ENCODE results near the gene FERD3L.
"Not testable (repeated sequence)": the region's sequence is repeated elsewhere in the genome, so short reads cannot be mapped to it uniquely, and the experiment has no call there.

FERD3L gene, protein sequence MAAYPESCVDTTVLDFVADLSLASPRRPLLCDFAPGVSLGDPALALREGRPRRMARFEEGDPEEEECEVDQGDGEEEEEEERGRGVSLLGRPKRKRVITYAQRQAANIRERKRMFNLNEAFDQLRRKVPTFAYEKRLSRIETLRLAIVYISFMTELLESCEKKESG
- 0 reads per million in 2 donors for total RNA-seq

DNA sequence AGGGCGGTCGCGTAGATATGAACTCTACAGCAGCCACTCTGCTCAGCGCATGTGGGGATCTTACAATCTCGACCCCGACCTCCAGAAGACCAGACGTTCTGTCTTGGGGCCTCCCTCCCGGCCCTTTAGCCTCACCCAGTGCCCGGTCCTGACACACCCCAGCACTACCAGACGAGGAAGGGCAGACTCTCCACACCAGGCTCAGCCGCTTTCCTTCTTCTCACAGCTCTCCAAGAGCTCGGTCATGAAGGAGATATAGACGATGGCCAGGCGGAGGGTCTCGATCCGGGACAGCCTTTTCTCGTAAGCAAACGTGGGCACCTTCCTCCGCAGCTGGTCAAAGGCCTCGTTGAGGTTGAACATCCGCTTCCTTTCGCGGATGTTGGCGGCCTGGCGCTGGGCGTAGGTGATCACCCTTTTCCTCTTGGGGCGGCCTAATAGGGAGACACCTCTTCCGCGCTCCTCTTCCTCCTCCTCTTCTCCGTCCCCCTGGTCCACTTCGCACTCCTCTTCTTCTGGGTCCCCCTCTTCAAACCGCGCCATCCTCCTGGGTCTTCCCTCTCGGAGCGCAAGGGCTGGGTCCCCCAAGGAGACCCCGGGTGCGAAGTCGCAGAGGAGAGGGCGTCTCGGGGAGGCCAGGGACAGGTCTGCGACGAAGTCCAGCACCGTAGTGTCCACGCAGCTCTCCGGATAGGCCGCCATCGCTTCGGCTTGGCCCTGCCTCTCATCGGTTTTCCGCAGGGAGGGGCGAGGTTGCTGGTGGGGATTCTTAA, at the start of gene FERD3L:
Gene FERD3L (minus strand): TSS at position 761 of the 773 bp plus-strand sequence. CDS start 59 bp downstream, at position 702.
- no peak for DNase-seq

DNA sequence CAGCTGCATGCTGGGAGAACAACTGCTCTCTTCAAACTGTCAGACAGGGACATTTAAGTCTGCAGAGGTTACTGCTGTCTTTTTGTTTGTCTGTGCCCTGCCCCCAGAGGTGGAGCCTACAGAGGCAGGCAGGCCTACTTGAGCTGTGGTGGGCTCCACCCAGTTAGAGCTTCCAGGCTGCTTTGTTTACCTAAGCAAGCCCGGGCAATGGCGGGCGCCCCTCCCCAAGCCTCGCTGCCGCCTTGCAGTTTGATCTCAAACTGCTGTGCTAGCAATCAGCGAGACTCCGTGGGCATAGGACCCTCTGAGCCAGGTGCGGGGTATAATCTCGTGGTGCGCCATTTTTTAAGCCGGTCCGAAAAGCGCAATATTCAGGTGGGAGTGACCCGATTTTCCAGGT, 49.2 kb upstream of the FERD3L start:
- DNase-seq: not testable (repeated sequence)

DNA sequence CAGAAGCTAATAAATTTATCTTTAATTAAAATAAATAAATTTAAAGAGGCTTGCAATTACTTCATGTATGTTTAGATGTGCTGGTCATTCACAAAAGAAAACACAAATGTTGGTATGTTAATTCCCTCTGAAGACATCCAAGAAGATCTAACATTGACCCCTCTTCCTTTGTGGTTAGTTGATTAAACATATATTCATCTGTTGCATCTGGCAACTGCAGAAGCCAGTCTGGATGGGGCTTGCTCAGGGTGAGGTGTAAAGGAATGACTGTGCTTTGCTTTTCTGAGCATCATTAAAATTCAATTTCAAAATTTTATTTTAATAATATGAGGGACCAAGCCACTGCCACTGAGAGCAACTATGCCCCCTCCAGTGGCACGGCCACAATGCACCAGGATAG, 36.4 kb upstream of the FERD3L start:
- no peak for DNase-seq

DNA sequence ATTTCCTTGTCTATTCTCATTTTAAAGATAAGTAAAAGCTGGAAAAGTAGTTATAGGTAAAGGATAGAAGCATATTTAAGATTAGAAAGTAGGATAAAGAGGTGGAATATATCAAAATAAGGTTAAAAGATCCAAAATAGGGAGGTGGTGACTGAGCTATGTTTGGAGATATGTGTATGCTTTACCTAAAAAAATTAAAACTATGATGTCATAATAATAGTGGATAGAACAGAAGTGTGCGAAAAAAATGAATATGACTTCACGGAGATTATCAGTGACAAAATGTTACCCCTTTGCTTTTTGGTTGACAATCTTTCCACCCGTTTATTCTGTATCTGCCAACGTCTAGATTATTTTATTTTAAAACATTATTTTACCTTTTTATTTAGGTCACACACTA, 33.4 kb upstream of the FERD3L start:
- DNase-seq: no peak

DNA sequence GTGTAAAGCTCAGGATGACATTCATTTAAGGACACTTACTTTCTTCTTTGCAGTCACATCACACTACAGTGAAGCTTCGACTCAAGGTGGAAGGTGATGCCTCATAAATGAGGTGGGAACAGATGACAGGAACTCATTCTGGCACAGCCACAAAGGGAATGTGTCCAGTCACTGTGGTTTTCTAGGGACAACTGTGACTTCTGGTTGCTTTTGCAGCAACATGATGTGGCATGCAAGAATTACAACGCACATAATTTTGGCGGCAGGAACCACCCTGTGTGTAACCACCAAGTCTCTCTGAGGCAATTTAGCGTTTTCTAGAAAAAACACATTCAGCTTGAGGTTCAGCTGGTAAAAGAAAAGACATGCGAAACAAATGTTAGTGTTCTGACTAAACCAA, 32.0 kb upstream of the FERD3L start:
- DNase-seq: no peak

DNA sequence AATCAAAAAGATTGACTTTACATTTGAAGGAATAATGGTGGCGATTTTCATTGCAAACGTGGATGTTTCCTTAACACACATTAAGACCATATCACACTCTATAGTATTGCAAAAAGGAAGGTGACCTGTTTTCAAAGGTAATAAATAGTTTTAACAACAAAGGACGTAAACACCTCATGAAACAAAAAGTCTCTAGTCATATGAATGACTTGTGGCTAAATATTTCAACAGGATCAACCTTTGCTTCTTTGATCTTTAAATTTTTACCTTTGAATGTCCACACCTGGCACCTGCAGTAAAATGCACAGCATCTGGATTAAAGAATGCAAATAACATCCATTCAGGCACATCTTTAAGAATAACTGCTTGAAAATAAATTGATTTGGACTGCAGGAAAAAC, 30.0 kb upstream of the FERD3L start:
- no peak for DNase-seq

DNA sequence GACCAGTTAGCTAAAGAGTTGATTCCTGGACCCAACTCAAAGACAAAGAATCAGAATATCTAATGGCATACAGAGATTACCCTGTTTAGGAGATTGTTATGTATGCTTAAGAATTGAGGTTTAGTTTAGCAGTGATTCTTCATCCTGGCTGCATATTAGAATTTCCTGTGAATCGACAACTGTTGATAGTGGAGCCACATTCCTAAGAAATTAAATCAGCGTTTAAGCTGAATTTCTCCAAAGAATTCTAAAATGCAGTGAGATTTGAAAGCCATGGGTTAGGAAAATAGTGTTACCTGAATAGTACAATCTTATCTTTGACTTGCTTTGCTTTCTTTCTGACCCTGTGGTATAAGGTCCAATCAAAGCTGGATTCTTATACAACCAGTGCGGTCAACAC, 16.4 kb upstream of the FERD3L start:
- no peak for DNase-seq

DNA sequence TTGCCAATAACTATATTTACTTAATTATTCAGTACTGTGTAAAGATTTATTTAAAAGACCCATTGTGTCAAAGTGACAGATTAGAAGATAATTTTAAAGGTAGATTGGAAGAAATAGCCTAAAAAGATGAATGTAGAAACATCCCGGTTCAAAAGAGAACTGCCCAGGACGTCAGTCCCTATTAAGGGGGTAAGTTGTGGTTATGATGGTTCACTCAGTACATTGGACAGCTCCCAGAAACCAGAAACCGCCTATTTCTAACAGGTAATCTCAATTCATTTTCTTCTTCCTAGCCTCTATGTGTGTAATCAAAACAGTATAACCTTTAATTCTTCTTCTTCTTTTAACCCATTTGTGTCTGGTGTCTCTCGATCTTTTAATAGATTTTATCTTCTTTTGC, 1.5 kb upstream of the FERD3L start:
- no peak for DNase-seq

DNA sequence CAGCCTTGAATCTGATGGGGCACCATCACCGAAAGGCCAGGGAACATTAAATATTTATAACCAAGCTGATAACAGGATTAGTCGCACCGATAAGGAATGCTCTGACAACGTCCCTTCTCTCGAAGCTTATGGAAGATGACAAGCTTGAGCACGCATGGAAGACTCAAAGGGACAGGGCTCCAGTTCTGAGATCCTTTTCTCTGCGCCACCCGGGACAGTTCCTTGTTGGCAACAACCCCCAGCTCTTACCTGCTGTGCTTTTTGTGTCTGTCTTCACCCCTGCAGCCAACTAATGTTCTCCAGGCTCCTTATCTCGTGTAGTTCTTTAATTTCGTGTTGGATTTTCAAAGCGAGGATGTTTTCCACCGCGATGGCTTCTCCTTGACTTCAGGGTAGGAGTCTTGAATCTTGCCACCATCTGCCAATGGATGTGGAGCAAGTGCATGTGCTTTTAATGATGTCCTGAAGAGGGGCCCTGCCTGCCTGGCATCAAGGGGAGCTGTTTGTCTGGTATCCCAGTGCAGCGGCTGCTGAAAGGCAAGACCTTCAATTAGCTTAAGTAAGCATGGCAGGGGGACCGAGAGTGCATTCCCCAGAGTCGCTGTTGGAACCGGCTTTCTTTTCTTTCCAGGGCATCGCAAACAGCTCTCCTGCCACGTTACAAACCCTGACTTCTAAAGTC, 354 bp upstream of the FERD3L start:
- DNase-seq: no peak

DNA sequence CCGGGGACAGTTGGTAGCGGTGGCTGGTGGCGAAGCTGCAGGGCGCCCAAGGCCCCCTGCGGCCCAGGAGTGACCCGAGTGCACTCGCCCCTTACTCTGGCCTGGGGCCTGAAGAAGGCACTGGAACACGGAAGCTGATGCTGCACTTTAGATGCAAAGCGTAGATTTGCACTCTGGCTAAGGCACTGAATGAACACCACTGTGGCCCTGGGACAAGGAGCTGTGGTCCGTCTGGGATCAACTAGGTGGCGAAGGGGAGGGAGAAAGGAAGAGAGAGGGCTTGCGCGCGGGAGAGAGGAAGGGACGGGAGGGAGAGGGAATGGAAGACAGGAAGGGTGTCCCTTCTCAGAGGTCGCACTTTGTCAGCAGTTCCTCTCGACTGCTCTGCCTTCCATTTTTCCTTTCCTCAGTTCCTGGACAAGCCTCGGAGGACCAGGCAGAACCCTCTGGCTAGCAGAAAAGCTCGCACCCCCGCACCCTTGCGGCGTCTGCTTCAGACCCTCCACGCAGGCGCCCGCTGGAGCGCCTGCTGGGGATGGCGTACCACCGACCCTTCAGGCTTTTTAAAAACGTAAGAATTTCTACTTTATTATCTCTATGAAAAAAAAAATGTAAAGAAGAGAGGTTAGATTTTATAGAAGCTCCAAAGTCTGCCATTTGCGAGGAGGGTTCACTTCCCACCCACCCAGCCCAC, 1.2 kb downstream of the FERD3L start:
- DNase-seq: no peak

DNA sequence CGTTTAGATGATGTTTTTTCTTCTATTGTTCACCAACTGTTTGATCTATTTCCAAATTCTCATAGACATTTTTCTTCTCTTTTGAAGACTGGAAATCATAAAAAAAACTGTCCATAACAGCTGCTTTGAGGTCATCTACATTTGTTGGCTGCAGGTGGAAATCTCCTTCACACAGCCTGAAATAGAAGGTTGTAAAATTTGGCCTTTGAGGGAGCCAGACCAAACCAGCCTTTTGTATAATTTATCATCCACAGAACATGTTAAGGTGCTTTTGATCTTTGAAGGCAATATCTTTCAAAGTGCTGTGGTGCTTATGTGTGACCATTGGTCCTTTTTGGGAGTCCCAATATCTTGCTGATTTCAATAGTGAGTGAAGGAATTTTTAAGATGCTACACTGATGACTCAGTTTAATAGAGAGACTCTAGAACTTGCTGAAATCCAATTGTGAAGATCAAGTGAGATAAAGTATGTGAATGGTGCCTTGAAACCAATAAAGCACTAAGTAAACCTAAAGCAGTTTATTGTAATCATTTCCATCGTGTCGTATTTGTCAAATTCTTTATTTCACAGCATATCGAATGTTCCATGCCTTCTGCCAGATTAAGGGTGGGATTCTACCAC, 5.4 kb downstream of the FERD3L start:
- no peak for DNase-seq

DNA sequence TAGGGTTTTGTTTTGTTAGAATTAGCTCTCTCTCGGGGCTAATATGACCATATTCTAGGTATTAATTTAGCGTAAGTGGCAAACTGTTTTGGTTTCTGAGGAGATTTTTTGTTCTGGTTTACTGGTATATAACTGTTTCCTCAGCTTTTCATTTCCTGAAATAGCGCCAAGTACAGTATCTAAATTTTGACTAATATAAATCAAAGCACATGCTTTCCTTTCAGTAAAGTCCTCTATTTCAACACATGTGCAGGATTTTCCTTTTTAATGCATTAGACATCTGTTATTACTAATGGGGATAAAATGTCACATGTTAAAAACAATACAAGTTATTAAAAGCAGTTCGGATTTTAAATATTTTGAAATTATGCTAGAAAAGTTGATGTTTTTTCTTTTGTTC, 11.3 kb downstream of the FERD3L start:
- no peak for DNase-seq

DNA sequence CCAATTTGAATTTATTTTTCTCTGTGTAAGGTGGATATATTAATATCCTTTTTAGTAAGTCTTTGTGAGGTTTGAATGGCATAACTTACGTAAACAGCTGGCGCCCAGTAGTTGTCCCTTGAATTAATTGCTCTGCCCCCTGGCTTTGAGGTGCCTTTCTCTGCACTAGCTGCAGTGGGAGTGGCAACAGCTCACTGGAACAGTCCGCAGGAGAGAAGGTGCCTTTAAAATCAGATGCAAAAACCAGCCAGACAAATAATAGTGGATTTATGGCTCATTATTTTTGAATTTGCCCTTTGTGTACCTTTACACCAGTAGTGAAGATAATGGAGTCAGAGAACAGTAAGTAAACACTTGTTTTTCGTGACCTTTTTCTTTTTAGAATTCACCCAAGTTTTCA, 11.8 kb downstream of the FERD3L start:
- DNase-seq: no peak

DNA sequence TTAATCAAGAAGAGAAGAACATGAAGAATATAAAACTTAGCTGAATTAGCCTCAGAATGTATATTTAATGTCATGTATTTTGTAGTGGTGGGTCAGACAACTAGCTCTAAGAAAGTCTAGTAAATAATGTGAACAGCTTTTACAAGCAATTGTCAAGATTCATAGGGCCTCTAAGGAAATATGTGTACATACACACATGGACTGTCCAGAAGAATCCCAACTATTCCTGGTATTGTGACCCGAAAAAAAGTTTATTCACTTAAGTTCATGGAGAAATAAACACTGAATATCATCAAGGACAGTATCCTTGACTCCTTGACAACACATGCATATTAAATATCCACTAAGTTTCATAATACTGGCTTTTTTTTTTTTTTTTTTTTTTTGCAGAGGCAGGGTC, 16.4 kb downstream of the FERD3L start:
- no peak for DNase-seq

DNA sequence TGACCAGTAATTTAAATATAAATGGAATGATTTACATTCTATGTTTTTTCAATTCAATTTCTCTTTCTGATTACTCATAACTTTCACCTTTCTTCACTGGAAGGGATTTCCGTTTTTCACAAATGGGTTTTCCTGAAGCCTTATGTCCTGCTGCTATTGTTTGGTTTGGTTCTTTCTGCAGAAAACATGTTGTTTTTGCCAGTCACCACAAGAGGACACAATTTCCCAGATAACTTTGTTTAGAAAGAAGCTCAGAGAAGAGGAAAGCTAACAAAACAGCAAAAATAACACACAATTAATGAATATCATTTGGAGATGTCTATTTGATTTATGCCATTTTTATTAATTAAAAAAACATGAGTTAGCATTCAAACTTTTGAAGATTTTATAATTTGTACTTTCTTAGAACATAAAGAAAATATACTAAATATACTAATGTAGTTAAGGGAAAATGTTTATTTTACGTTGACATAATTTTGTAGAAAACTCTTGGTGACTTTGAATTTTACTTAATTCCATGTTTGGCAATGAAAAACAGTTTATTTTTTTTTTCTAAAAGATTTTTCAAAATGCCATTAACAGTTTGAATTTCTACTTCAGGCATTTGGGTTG, 23.1 kb downstream of the FERD3L start:
- no peak for DNase-seq

DNA sequence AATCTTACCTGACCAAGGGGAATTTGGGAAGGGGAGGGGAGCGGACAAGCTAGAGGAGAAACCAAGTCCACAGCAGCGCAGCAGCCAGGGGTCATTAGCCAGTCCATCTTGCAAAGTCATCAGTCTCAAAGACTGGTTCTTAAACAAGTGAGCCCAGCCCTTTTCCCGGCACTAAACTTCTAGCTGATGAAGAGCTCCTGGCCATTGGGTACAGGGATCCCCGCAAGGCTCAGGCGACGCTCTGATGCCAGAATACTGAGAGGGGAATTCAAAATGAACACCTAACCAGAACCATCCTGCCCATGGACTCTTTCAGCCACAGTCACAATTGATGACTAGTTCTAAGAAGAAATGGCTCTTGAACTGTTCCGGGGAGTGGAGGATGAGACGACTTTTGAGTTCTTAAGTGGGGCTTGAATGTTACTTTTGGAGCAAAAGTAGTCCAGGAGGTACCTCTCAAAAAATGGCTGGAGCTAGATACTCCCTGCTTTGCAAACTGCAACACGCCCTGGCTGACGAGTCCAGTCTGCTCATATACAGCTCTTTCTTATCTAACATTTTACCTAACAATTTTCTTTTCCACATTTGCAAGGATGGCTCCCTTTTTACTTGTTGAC, 25.2 kb downstream of the FERD3L start:
- no peak for DNase-seq

DNA sequence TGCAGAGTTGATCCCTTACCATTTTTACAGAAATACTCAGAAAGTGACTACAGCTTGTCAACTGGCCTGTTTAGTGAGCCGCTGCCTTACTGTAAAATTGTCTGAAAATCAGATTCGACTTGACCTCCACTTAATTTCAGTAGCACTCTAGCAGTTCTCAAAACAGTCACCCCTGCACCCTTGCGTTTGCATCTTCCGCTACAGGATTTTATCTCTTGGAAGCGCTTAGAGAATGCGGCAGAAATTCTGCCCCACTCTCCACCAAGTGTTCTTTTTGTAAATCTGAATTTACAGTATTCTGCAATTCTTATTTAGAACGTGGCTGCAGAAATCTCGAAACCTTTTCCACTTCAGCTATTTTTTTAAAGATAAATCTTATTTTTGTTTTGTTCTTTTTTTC, 25.8 kb downstream of the FERD3L start:
- DNase-seq: no peak

DNA sequence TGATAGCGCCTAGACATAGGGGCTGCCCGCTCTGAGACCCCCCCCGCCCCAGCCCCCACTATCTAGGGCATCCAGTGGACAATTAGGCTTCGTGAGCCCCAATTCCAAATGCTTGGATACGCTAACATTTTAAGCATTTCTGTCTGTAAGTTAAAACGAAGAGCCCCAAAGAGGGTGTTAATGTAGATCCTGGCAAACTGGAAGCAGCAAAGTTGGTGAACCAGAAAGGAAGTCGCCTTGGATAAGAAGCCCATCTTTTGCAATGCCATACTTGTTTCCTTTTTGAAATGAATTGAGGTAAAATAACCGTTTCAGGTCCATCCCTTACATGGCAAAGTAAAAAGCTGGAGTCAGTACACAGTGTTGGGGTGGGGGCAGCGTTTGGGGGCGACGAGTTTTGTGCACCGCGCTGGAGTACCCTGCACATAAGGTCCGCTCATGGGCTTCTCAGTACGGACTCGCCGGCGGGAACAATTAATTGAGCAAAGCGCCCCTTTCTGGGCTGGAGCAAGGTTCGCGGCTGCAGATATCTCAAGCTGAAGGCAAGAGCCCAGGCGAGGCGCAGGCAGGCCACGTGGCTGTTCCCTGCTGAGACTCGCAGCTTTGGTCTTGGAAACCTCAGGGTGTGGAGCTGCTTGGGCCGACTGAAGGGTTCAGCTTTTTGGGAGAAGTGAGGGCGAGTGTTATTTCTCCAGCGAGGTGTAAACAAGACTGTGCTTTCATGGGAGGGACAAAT, 26.4 kb downstream of the FERD3L start:
- DNase-seq: no peak

DNA sequence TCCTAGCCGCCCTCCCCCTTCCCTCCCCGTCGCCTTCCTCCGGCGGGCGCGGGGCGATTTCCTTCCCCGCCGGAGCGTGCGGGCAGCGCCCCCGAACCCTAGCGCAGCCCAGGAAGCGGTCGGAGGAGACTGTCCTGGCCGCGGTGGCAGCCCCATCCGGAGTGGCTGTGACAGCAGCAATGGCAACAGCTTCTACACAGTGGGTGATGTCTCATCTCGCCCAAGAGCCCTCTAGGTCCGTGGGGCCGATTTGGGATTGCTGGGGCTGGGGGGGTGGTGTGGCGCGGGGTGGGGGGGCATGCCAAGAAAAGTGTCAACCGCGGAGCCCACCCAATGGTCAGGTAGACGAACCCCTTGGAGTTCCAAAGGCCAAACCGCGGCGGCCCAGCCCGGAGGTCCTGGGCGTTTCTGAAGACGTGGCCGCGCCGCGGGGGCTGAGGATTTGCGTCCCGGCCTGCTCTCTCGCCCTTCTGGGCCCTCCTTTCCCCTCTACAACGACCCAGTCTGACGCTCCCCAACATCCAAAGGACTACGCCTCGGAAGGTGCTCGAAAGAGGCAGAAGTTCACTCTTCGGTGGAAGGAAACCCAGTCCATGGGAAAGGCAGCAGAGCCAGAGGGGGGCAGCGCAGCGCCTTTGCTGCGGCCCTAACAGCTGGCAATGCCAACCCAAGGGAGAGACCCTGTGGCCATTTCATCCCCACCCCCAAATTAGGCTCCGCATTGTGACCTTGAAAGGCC, 27.2 kb downstream of the FERD3L start:
- no peak for DNase-seq

DNA sequence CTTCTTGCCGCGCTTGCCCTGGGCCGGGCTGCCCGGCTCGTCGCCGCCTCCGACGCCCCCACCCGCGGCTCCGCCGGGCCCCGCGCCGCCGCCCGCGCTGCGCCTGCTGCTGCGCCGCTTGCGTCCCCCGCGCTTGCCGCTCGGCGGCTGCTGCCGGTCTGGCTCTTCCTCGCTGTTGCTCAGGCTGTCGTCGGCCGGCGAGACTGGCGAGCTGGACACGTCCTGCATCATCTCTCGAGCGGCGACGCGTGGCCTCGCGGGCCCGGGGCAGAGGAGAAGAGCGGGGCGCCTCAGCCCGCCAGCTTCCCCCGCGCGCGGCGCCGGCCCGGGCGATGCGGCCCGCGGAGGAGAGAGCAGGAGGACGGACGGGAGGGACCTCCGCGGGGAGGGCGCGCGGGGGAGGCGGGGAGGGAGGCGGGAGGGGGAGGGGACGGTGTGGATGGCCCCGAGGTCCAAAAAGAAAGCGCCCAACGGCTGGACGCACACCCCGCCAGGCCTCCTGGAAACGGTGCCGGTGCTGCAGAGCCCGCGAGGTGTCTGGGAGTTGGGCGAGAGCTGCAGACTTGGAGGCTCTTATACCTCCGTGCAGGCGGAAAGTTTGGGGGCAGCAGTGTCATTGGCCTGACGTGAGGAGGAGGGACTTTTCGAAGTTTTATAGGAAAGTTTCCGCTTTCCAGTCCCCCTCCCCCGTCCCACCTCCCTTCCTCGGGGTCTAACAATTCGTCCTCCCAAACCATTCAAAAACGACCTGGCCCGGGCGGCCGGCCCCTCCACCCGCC, 27.9 kb downstream of the FERD3L start, which contains the start of gene TWIST1:
Gene TWIST1 (minus strand): TSS at position 546 of the 779 bp plus-strand sequence. CDS start 315 bp downstream, at position 231.
- no peak for DNase-seq

Measured in activated gamma-delta T cell (primary cell).